Activated CD8-positive, alpha-beta memory T cell treated with anti-CD3 and anti-CD28 coated beads, Interleukin-2, amount 50 U/mL, for 1 hour (primary cell): ENCODE results near the gene LCP1.

Experiments
- DNase-seq: peaks from one replicate; pipeline ENCODE4 v3.0.0-alpha.2; 2020; ENCODE audit errors: extremely low read depth

LCP1 gene

GRCh38 chr13:46127358-46128023, 54.5 kb downstream of the LCP1 start:
- no peak for DNase-seq

- DNase-seq: peak; percentile 40
Observed at GRCh38 chr13:46126552-46127357, 55.2 kb downstream of the LCP1 start.

GRCh38 chr13:46126056-46126455, 55.9 kb downstream of the LCP1 start:
- DNase-seq: no peak

- no peak for DNase-seq
Observed at GRCh38 chr13:46124967-46125933, 56.7 kb downstream of the LCP1 start.

- DNase-seq: no peak
Observed at GRCh38 chr13:46124531-46124966, 57.4 kb downstream of the LCP1 start.

- DNase-seq: no peak
Observed at GRCh38 chr13:46122304-46122703, 59.7 kb downstream of the LCP1 start.

- no peak for DNase-seq
Observed at GRCh38 chr13:46121597-46122163, 60.3 kb downstream of the LCP1 start.

GRCh38 chr13:46121033-46121432, 60.9 kb downstream of the LCP1 start:
- DNase-seq: no peak

- no peak for DNase-seq
Observed at GRCh38 chr13:46119883-46120614, 61.9 kb downstream of the LCP1 start.

- no peak for DNase-seq
Observed at GRCh38 chr13:46116653-46117502, 65.1 kb downstream of the LCP1 start.

GRCh38 chr13:46114613-46115012, 67.4 kb downstream of the LCP1 start:
- DNase-seq: no peak

- DNase-seq: no peak
Observed at GRCh38 chr13:46113596-46113995, 68.4 kb downstream of the LCP1 start.

- DNase-seq: no peak
Observed at GRCh38 chr13:46111151-46111550, 70.8 kb downstream of the LCP1 start.

GRCh38 chr13:46109451-46109850, 72.5 kb downstream of the LCP1 start:
- no peak for DNase-seq

GRCh38 chr13:46106839-46107371, 75.1 kb downstream of the LCP1 start:
- no peak for DNase-seq

- no peak for DNase-seq
Observed at GRCh38 chr13:46104868-46105267, 77.1 kb downstream of the LCP1 start, which contains the start of gene CPB2. CPB2 (minus strand) TSS chr13:46105033; CDS start chr13:46105009, 24 bp downstream.

GRCh38 chr13:46103037-46103436, 78.9 kb downstream of the LCP1 start:
- DNase-seq: no peak

- DNase-seq: no peak
Observed at GRCh38 chr13:46102255-46102605, 79.7 kb downstream of the LCP1 start.

GRCh38 chr13:46101484-46102254, 80.3 kb downstream of the LCP1 start:
- DNase-seq: no peak
